ENCODE measurements around the gene ARHGAP25.

DNA sequence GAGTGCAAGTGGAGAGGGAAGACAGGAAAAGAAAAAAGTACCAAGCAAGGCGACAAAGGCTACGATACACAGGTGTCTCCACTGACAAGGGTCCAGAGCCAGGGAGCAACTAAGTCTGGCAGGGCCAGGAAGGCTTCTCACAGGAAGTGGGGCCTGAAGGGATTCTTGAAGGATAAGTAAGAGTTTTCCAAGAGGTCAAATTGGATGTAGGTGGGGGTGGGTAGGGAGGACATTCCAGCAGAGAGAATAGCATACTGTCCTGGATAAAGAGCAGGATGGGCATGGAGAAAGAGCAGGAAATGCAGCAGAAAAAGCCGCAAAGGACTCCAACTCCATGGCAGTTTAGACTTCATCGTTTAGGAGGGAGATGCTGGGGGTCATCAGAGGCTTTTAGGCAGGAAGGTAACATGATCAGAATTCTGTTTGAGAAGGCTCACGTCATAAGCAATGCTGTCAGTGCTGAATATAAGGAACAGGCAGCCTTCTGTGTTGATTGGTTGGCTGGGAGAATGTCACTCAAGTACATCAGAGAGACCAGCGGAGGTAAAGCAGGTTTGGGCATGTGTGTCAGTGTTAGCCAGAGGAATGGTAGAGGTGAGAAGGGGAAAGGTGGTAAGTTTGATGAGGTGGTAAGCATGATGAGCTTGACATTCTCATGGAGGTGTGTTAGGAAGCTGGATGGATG, 35.1 kb downstream of the ARHGAP25 start:
- TF ChIP-seq, protein P1, sequence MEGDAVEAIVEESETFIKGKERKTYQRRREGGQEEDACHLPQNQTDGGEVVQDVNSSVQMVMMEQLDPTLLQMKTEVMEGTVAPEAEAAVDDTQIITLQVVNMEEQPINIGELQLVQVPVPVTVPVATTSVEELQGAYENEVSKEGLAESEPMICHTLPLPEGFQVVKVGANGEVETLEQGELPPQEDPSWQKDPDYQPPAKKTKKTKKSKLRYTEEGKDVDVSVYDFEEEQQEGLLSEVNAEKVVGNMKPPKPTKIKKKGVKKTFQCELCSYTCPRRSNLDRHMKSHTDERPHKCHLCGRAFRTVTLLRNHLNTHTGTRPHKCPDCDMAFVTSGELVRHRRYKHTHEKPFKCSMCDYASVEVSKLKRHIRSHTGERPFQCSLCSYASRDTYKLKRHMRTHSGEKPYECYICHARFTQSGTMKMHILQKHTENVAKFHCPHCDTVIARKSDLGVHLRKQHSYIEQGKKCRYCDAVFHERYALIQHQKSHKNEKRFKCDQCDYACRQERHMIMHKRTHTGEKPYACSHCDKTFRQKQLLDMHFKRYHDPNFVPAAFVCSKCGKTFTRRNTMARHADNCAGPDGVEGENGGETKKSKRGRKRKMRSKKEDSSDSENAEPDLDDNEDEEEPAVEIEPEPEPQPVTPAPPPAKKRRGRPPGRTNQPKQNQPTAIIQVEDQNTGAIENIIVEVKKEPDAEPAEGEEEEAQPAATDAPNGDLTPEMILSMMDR (conservative IDR thresholded peaks at IDR 0.05; ENCODE audit: low read depth, low read length), result no peak
- TF ChIP-seq, protein P2, sequence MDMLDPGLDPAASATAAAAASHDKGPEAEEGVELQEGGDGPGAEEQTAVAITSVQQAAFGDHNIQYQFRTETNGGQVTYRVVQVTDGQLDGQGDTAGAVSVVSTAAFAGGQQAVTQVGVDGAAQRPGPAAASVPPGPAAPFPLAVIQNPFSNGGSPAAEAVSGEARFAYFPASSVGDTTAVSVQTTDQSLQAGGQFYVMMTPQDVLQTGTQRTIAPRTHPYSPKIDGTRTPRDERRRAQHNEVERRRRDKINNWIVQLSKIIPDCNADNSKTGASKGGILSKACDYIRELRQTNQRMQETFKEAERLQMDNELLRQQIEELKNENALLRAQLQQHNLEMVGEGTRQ (IDR thresholded peaks at IDR 0.05; ENCODE audit: low read depth, low read length), result no peak
- TF ChIP-seq RAD21 (IDR thresholded peaks at IDR 0.05; ENCODE audit: low read length), result no peak
- no peak for TF ChIP-seq POLR2A (IDR thresholded peaks at IDR 0.05; ENCODE audit: low read depth, low read length)
- no peak for TF ChIP-seq MAFK (IDR thresholded peaks at IDR 0.05; ENCODE audit: low read depth, low read length)
- TF ChIP-seq BHLHE40 (IDR thresholded peaks at IDR 0.05; ENCODE audit: low read depth, low read length), result no peak
- TF ChIP-seq RCOR1 (IDR thresholded peaks at IDR 0.05; ENCODE audit: insufficient replicate concordance, low read length), result no peak
- TF ChIP-seq MXI1 (IDR thresholded peaks at IDR 0.05; ENCODE audit: borderline replicate concordance, low read depth, low read length), result no peak
- TF ChIP-seq MAZ (IDR thresholded peaks at IDR 0.05; ENCODE audit: borderline replicate concordance, low read depth, low read length), result no peak
- no peak for TF ChIP-seq SMC3 (IDR thresholded peaks at IDR 0.05; ENCODE audit: low read depth, low read length)
- TF ChIP-seq RFX5 (IDR thresholded peaks at IDR 0.05; ENCODE audit: low read depth, low read length), result no peak
- no peak for TF ChIP-seq CHD1 (IDR thresholded peaks at IDR 0.05; ENCODE audit: low read depth, low read length)
